Fibroblast of pulmonary artery (primary cell): ENCODE measurements around the gene ENO3.

Experiments used
- DNase-seq: peaks from one replicate; pipeline ENCODE4 v3.0.0-alpha.2; 2010; ENCODE audit warnings: low read depth
- H3K4me3 ChIP-seq: replicated peaks from 2 replicates; pipeline ENCODE4 v1.5.1; 2011; ENCODE audit warnings: low read depth, mild to moderate bottlenecking, control low read depth, low read length, moderate library complexity
- CTCF ChIP-seq: IDR thresholded peaks from 2 replicates; pipeline ENCODE4 v1.5.1; 2011; ENCODE audit warnings: mild to moderate bottlenecking, control low read depth, low read length, inconsistent platforms; ENCODE audit errors: missing control alignments

Gene ENO3

GRCh38 chr17:4986951-4987766, 36.2 kb downstream of the ENO3 start, which contains the start of gene CAMTA2:
TSS of gene CAMTA2 (minus strand) at chr17:4987675. CDS start at chr17:4986222, 1,453 bp downstream.
- peak; percentile 23 for TF ChIP-seq CTCF
- peak; percentile 67 for DNase-seq
- peak within 1 kb of the TSS; percentile 81 for H3K4me3 ChIP-seq

- TF ChIP-seq CTCF = no peak
- DNase-seq = no peak
- peak overlapping the region; percentile 81 for H3K4me3 ChIP-seq
Observed at GRCh38 chr17:4987767-4988567, 37.0 kb downstream of the ENO3 start.

GRCh38 chr17:4994081-4994595, 43.2 kb downstream of the ENO3 start:
- DNase-seq = no peak
- no peak for TF ChIP-seq CTCF
- no peak overlapping the region for H3K4me3 ChIP-seq

GRCh38 chr17:4997302-4998026, 46.5 kb downstream of the ENO3 start, which contains the start of the genes INCA1 and KIF1C:
TSS of gene INCA1 (minus strand) at chr17:4997522. CDS start at chr17:4994437, 3,085 bp downstream.
TSS of gene KIF1C (plus strand) at chr17:4997950. CDS start at chr17:5000247, 2,297 bp downstream.
- TF ChIP-seq CTCF = no peak
- peak; percentile 87 for DNase-seq
- peak within 1 kb of the TSS; percentile 90 for H3K4me3 ChIP-seq

GRCh38 chr17:4998027-4998731, 47.3 kb downstream of the ENO3 start:
- peak overlapping the region; percentile 90 for H3K4me3 ChIP-seq
- TF ChIP-seq CTCF = no peak
- no peak for DNase-seq

GRCh38 chr17:4998732-4999429, 48.0 kb downstream of the ENO3 start:
- peak overlapping the region; percentile 90 for H3K4me3 ChIP-seq
- DNase-seq = no peak
- TF ChIP-seq CTCF = no peak
